Measurements from ENCODE around the gene CDH23.

CDH23 gene

GRCh38 chr10:71564194-71564820, 167.6 kb downstream of the CDH23 start:
- no peak for DNase-seq (ENCODE audit: low read depth in 2 of 2)

- no peak for DNase-seq (ENCODE audit: low read depth in 2 of 2)
Measured at GRCh38 chr10:71565284-71566000, 168.7 kb downstream of the CDH23 start.

- no peak for DNase-seq (ENCODE audit: low read depth in 2 of 2)
Measured at GRCh38 chr10:71567006-71567405, 170.3 kb downstream of the CDH23 start.

GRCh38 chr10:71568896-71569492, 172.3 kb downstream of the CDH23 start:
- DNase-seq (ENCODE audit: low read depth in 2 of 2), result no peak

- DNase-seq (ENCODE audit: low read depth in 2 of 2), result peak; percentile 64 to 69
Measured at GRCh38 chr10:71569775-71570588, 173.3 kb downstream of the CDH23 start.

GRCh38 chr10:71571460-71572175, 174.9 kb downstream of the CDH23 start:
- no peak for DNase-seq (ENCODE audit: low read depth in 2 of 2)

- no peak for DNase-seq (ENCODE audit: low read depth in 2 of 2)
Measured at GRCh38 chr10:71572962-71573361, 176.2 kb downstream of the CDH23 start.

- DNase-seq (ENCODE audit: low read depth in 2 of 2), result no peak
Measured at GRCh38 chr10:71573562-71574518, 177.1 kb downstream of the CDH23 start.

GRCh38 chr10:71575451-71575850, 178.7 kb downstream of the CDH23 start:
- DNase-seq (ENCODE audit: low read depth in 2 of 2), result no peak

GRCh38 chr10:71575934-71576801, 179.4 kb downstream of the CDH23 start:
- no peak for DNase-seq (ENCODE audit: low read depth in 2 of 2)

- DNase-seq (ENCODE audit: low read depth in 2 of 2), result no peak
Measured at GRCh38 chr10:71576842-71577241, 180.1 kb downstream of the CDH23 start.

- no peak for DNase-seq (ENCODE audit: low read depth in 2 of 2)
Measured at GRCh38 chr10:71577345-71577744, 180.6 kb downstream of the CDH23 start.

GRCh38 chr10:71578069-71578468, 181.3 kb downstream of the CDH23 start:
- DNase-seq (ENCODE audit: low read depth in 2 of 2), result no peak

GRCh38 chr10:71579668-71580067, 182.9 kb downstream of the CDH23 start:
- no peak for DNase-seq (ENCODE audit: low read depth in 2 of 2)

- DNase-seq (ENCODE audit: low read depth in 2 of 2), result no peak
Measured at GRCh38 chr10:71580415-71580814, 183.7 kb downstream of the CDH23 start.

- DNase-seq (ENCODE audit: low read depth in 2 of 2), result no peak
Measured at GRCh38 chr10:71580926-71581325, 184.2 kb downstream of the CDH23 start.

GRCh38 chr10:71581376-71581775, 184.7 kb downstream of the CDH23 start:
- DNase-seq (ENCODE audit: low read depth in 2 of 2), result no peak

- DNase-seq (ENCODE audit: low read depth in 2 of 2), result no peak
Measured at GRCh38 chr10:71582019-71582418, 185.3 kb downstream of the CDH23 start.

Measured in stimulated activated CD8-positive, alpha-beta memory T cell treated with anti-CD3 and anti-CD28 coated beads, Interleukin-2, amount 100 ng/mL, for 48 hours (primary cell).